RWPE2 (cell line): ENCODE results near the gene KRT17.

ENCODE experiments used
- ATAC-seq: fragments of 200-7000 bp; cut with Tn5 transposase; 3 replicates; pipeline ENCODE4 v1.9.1; 2021; ENCODE audit warnings: low read depth
- DNase-seq: peaks from one replicate; pipeline ENCODE4 v3.0.0-alpha.2; 2020; ENCODE audit warnings: low spot score
- H3K27ac ChIP-seq: fragments of 450-650 bp; 2 replicates; pipeline ENCODE4 v1.5.1; 2017; ENCODE audit warnings: mild to moderate bottlenecking; ENCODE audit not compliant: poor library complexity, severe bottlenecking
- H3K27me3 ChIP-seq: fragments of 250-450 bp; sonication (Bioruptor Pico); 2 replicates; pipeline ENCODE4 v1.5.1; 2021; ENCODE audit warnings: mild to moderate bottlenecking, moderate library complexity; ENCODE audit not compliant: insufficient read depth, poor library complexity, severe bottlenecking
- H3K36me3 ChIP-seq: fragments of 250-450 bp; sonication (Bioruptor Pico); 2 replicates; pipeline ENCODE4 v1.5.1; 2020; ENCODE audit warnings: low read depth, mild to moderate bottlenecking, moderate library complexity
- H3K4me1 ChIP-seq: fragments of 250-450 bp; sonication (Bioruptor Pico); 2 replicates; pipeline ENCODE4 v1.5.1; 2021; ENCODE audit warnings: mild to moderate bottlenecking, moderate library complexity; ENCODE audit not compliant: insufficient read depth, poor library complexity, severe bottlenecking
- H3K4me3 ChIP-seq: fragments of 250-450 bp; sonication (Bioruptor Pico); 2 replicates; pipeline ENCODE4 v1.5.1; 2021; ENCODE audit warnings: mild to moderate bottlenecking, moderate library complexity; ENCODE audit not compliant: severe bottlenecking
- H3K9me3 ChIP-seq: fragments of 250-450 bp; sonication (Bioruptor Pico); 2 replicates; pipeline ENCODE4 v1.5.1; 2021; ENCODE audit warnings: mild to moderate bottlenecking, moderate library complexity; ENCODE audit not compliant: severe bottlenecking
- CTCF ChIP-seq: fragments of 450-650 bp; IDR thresholded peaks from one replicate; pipeline ENCODE4 v1.5.1; 2017; ENCODE audit warnings: mild to moderate bottlenecking, moderate library complexity; ENCODE audit not compliant: poor library complexity, severe bottlenecking

The KRT17 gene

GRCh38 chr17:41663451-41664171 is 39.2 kb upstream of the KRT17 start:
- Histone ChIP-seq H3K27ac (peak overlapping the region; percentile 6), H3K4me1 (peaks cover 11% of the 10 kb centered on the region), H3K9me3 (no peaks in the 10 kb centered on the region), H3K27me3 (no peaks in the 10 kb centered on the region), H3K4me3 (no peak overlapping the region), H3K36me3 (no peaks in the 10 kb centered on the region)
- TF ChIP-seq CTCF = no peak
- no peak for ATAC-seq
- no peak for DNase-seq

- H3K4me1 ChIP-seq = peaks cover 21% of the 10 kb centered on the region
- H3K4me3 ChIP-seq = no peak overlapping the region
- DNase-seq (no peak), ATAC-seq (no peak)
- no peaks in the 10 kb centered on the region for H3K27me3 ChIP-seq
- no peaks in the 10 kb centered on the region for H3K36me3 ChIP-seq
- no peaks in the 10 kb centered on the region for H3K9me3 ChIP-seq
- no peak for TF ChIP-seq CTCF
- H3K27ac ChIP-seq = peak overlapping the region; percentile 39
Measured at GRCh38 chr17:41660221-41660711, 35.9 kb upstream of the KRT17 start.

GRCh38 chr17:41659427-41660212 is 35.2 kb upstream of the KRT17 start:
- no peak for TF ChIP-seq CTCF
- Histone ChIP-seq H3K27ac (peak overlapping the region; percentile 99), H3K36me3 (no peaks in the 10 kb centered on the region), H3K4me3 (no peak overlapping the region), H3K9me3 (no peaks in the 10 kb centered on the region), H3K27me3 (no peaks in the 10 kb centered on the region), H3K4me1 (peaks cover 27% of the 10 kb centered on the region)
- ATAC-seq (no peak), DNase-seq (peak; percentile 49)

- DNase-seq = no peak
- no peaks in the 10 kb centered on the region for H3K36me3 ChIP-seq
- peak overlapping the region; percentile 99 for H3K27ac ChIP-seq
- no peaks in the 10 kb centered on the region for H3K9me3 ChIP-seq
- H3K4me3 ChIP-seq = no peak overlapping the region
- no peaks in the 10 kb centered on the region for H3K27me3 ChIP-seq
- TF ChIP-seq CTCF = no peak
- no peak for ATAC-seq
- H3K4me1 ChIP-seq = peaks cover 33% of the 10 kb centered on the region
Measured at GRCh38 chr17:41658846-41659245, 34.5 kb upstream of the KRT17 start.
